GM23338 (cell line): ENCODE results near the gene DESI2. TPM values are rescaled to one million over a fixed set of nuclear protein-coding genes. Genes with fewer than 3 reads are reported as not detected.

Experiments used
- ATAC-seq: fragments of 200-7000 bp; cut with Tn5 transposase; 3 replicates; pipeline ENCODE4 v1.9.1; 2020
- DNase-seq: peaks from one replicate; pipeline ENCODE4 v3.0.0-alpha.2; 2015; ENCODE audit warnings: low spot score
- H2AFZ ChIP-seq: fragments of 200-600 bp; sonication (generic); 2 replicates; pipeline ENCODE4 v1.8.0; 2016; ENCODE audit warnings: antibody characterized with exemption, mild to moderate bottlenecking, moderate library complexity
- H3F3A ChIP-seq: fragments of 200-600 bp; sonication (generic); replicated peaks from 2 replicates; pipeline ENCODE4 v1.8.0; 2017; ENCODE audit warnings: antibody characterized with exemption, mixed run types, low read depth
- H3K27ac ChIP-seq: fragments of 200-600 bp; sonication (generic); 2 replicates; pipeline ENCODE4 v1.6.1; 2016; ENCODE audit warnings: low read depth
- H3K27me3 ChIP-seq: fragments of 200-600 bp; sonication (generic); 2 replicates; pipeline ENCODE4 v1.8.0; 2016; ENCODE audit warnings: mild to moderate bottlenecking, mixed run types, moderate library complexity; ENCODE audit not compliant: insufficient read depth
- H3K36me3 ChIP-seq: fragments of 200-600 bp; sonication (generic); 2 replicates; pipeline ENCODE4 v1.8.0; 2016; ENCODE audit warnings: mild to moderate bottlenecking; ENCODE audit not compliant: insufficient read depth
- H3K4me1 ChIP-seq: fragments of 200-600 bp; sonication (generic); 2 replicates; pipeline ENCODE4 v1.8.0; 2016; ENCODE audit warnings: mild to moderate bottlenecking, moderate library complexity; ENCODE audit not compliant: insufficient read depth
- H3K4me2 ChIP-seq: fragments of 200-600 bp; sonication (generic); 2 replicates; pipeline ENCODE4 v1.7.1; 2017; ENCODE audit warnings: mixed run types
- H3K4me3 ChIP-seq: fragments of 200-600 bp; sonication (generic); 2 replicates; pipeline ENCODE4 v1.6.1; 2016; ENCODE audit warnings: mixed run types
- H3K79me2 ChIP-seq: fragments of 200-600 bp; sonication (generic); replicated peaks from 2 replicates; pipeline ENCODE4 v1.8.0; 2017; ENCODE audit warnings: mild to moderate bottlenecking; ENCODE audit not compliant: insufficient read depth
- H3K9me2 ChIP-seq: fragments of 200-600 bp; sonication (generic); 2 replicates; pipeline ENCODE4 v1.8.0; 2017; ENCODE audit not compliant: insufficient read depth
- H4K20me1 ChIP-seq: fragments of 200-600 bp; sonication (generic); replicated peaks from 2 replicates; pipeline ENCODE4 v1.8.0; 2017; ENCODE audit warnings: mild to moderate bottlenecking; ENCODE audit not compliant: insufficient read depth
- H3K27ac Mint-ChIP-seq: 2 replicates; pipeline ENCODE4 v1.8.0; 2020; ENCODE audit warnings: inconsistent platforms, mild to moderate bottlenecking, moderate library complexity, mixed read lengths
- H3K27me3 Mint-ChIP-seq: 3 replicates; pipeline ENCODE4 v1.8.0; 2022; ENCODE audit warnings: low read depth, mild to moderate bottlenecking, moderate library complexity, mixed read lengths, inconsistent platforms; ENCODE audit not compliant: insufficient read depth, poor library complexity
- H3K36me3 Mint-ChIP-seq: 3 replicates; pipeline ENCODE4 v1.8.0; 2021; ENCODE audit warnings: low read depth, mild to moderate bottlenecking, inconsistent platforms, moderate library complexity, mixed read lengths
- H3K4me1 Mint-ChIP-seq: 3 replicates; pipeline ENCODE4 v1.8.0; 2020; ENCODE audit warnings: mild to moderate bottlenecking, inconsistent platforms, mixed read lengths
- H3K4me3 Mint-ChIP-seq: 3 replicates; pipeline ENCODE4 v1.8.0; 2021; ENCODE audit warnings: moderate library complexity, mild to moderate bottlenecking, inconsistent platforms, mixed read lengths
- H3K9me3 Mint-ChIP-seq: 3 replicates; pipeline ENCODE4 v1.8.0; 2020; ENCODE audit warnings: moderate library complexity, mild to moderate bottlenecking, inconsistent platforms, mixed read lengths
- CREB1 ChIP-seq: fragments of 250-450 bp; sonication (Bioruptor Pico); IDR thresholded peaks from 2 replicates; pipeline ENCODE4 v1.5.0; 2020; ENCODE audit warnings: low read depth, mild to moderate bottlenecking, moderate library complexity
- CTCF ChIP-seq, 2 experiments: fragments of 200-600 bp in 1 of 2; sonication (generic) in 1 of 2; conservative IDR thresholded peaks; 2 replicates each; pipeline versions ENCODE4 v1.5.1 to v1.6.1; 2016 to 2017; ENCODE audit warnings: antibody characterized with exemption in 2 of 2, low read depth in 2 of 2, mild to moderate bottlenecking in 2 of 2, moderate library complexity in 1 of 2
- ETS1 ChIP-seq: IDR thresholded peaks from 2 replicates; pipeline ENCODE4 v1.6.1; 2016; ENCODE audit warnings: antibody characterized with exemption
- EZH2phosphoT487 ChIP-seq: fragments of 200-600 bp; sonication (generic); IDR thresholded peaks from one replicate; pipeline ENCODE4 v1.8.1; 2018; ENCODE audit warnings: antibody characterized with exemption; ENCODE audit not compliant: unreplicated experiment
- JUNB ChIP-seq: IDR thresholded peaks from one replicate; pipeline ENCODE4 v1.6.1; 2016; ENCODE audit warnings: antibody characterized with exemption; ENCODE audit not compliant: unreplicated experiment
- NANOG ChIP-seq: IDR thresholded peaks from 2 replicates; pipeline ENCODE4 v1.6.1; 2016; ENCODE audit warnings: antibody characterized with exemption, borderline replicate concordance
- POLR2AphosphoS5 ChIP-seq: IDR thresholded peaks from 2 replicates; pipeline ENCODE4 v1.6.1; 2016; ENCODE audit warnings: antibody characterized with exemption, low read depth
- REST ChIP-seq: IDR thresholded peaks from one replicate; pipeline ENCODE4 v1.6.1; 2018; ENCODE audit warnings: antibody characterized with exemption; ENCODE audit not compliant: unreplicated experiment
- ZNF114 ChIP-seq: fragments of 250-450 bp; sonication (Bioruptor Pico); IDR thresholded peaks from 2 replicates; pipeline ENCODE4 v1.5.0; 2020; ENCODE audit warnings: mild to moderate bottlenecking, moderate library complexity
- ZNF331 ChIP-seq: fragments of 250-450 bp; sonication (Bioruptor Pico); IDR thresholded peaks from 2 replicates; pipeline ENCODE4 v1.5.0; 2020; ENCODE audit warnings: low read depth, mild to moderate bottlenecking, moderate library complexity
- ZNF462 ChIP-seq: fragments of 250-450 bp; sonication (Bioruptor Pico); IDR thresholded peaks from 2 replicates; pipeline ENCODE4 v1.5.0; 2020; ENCODE audit warnings: mild to moderate bottlenecking, moderate library complexity
- polyA plus RNA-seq: library from polyadenylated mRNA; unstranded; fragments of >200 nt; fragmentation: Nextera tagmentation; extraction: Ambion mirVana; gene quantifications from 2 replicates; pipeline ENCODE4 v1.2.1, GENCODE V29; 2016
- total RNA-seq: library from RNA; depleted of rRNA; stranded (reverse); fragments of >200 nt; shearing (Covaris generic); gene quantifications from 2 replicates; pipeline ENCODE4 v1.2.3, GENCODE V29; 2014

DESI2 gene
- total and polyA plus RNA-seq, 2 experiments from 2014 or later = 145 TPM

GRCh38 chr1:244639561-244639960 lies 13.4 kb upstream of the DESI2 start:
- H3K79me2 ChIP-seq = no peaks in the 10 kb centered on the region
- no peak overlapping the region for H3K4me3 ChIP-seq
- no peak overlapping the region for H3K4me2 ChIP-seq
- Mint-ChIP-seq H3K27ac (no peak overlapping the region), H3K9me3 (peaks cover 12% of the 10 kb centered on the region), H3K4me3 (no peak overlapping the region), H3K4me1 (peaks cover 5% of the 10 kb centered on the region; the same call in 2 of the 3 replicates), H3K36me3 (peaks cover 10% of the 10 kb centered on the region; the same call in 2 of the 3 replicates), H3K27me3 (peaks cover 2% of the 10 kb centered on the region)
- H3K27me3 ChIP-seq = no peaks in the 10 kb centered on the region
- DNase-seq (no peak), ATAC-seq (no peak)
- no peaks in the 10 kb centered on the region for H3K36me3 ChIP-seq
- H3K27ac ChIP-seq = no peak overlapping the region
- TF ChIP-seq ZNF331 (no peak), EZH2phosphoT487 (no peak), CREB1 (CRISPR knock-in tag) (no peak), NANOG (no peak), POLR2AphosphoS5 (no peak), REST (no peak), CTCF (conservative IDR thresholded peaks at IDR 0.05; ENCODE audit: low read depth in 2 of 2) (no peak), ZNF462 (no peak), ZNF114 (CRISPR knock-in tag) (no peak), ETS1 (no peak), JUNB (no peak)
- no peaks in the 10 kb centered on the region for H4K20me1 ChIP-seq
- no peaks in the 10 kb centered on the region for H3F3A ChIP-seq
- no peaks in the 10 kb centered on the region for H3K9me2 ChIP-seq
- H2AFZ ChIP-seq = no peak overlapping the region
- H3K4me1 ChIP-seq = peaks cover 6% of the 10 kb centered on the region; the same call in 1 of the 2 replicates
